ENCODE data around the gene SCGB3A1.

Gene SCGB3A1

DNA sequence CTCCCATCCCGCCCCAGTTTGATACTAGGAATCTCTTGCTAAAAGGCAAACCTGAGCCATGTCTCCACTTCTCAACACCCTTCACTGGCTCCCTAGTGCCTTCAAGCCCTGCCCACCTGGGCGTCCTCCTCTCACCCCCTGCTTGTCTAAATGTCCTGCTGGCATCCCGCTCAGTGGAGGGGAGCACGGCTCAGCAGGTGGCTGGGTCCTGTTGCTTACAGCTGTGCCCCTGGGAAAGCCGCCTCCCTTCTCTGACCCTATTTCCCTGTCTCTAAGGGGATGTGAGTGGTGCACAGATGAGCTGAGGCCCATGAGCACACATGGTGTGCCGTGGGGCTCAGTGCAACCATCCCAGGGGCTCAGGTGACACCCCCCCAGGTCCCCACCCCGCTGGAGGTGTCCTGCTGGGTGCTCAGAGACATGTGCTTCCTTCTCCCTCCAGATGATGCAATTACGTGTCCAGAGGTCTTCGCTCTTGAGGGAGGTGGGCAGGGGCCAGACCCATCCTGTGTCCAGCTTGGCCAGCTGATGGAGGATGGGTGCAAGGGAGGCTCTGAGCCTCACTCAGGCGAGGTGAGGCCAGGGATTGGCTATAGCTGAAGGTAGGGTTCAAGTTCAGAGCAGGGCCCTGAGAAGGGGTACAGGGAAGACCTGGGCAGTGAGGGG lies 34.0 kb upstream of the SCGB3A1 start:
- no peak for DNase-seq

DNA sequence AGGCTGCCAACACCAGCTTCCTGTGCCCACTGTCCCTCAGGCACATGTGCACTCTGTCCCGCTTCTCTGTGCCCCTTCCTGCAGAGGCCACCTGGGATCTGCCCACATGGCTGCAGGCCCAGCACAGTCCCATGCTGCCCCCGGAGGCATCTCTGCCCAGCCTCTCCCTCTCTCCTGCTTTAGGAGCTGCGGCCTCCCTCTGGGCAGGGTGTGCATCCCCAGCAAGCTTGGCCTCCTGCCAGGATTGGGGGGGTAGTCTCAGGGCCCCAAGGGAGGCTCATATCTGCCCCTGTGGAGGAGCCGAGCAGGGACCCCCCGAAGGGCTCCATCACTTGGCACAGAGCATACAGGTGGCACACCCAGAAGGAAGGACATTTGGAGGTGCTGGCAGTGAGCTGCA lies 33.3 kb upstream of the SCGB3A1 start:
- no peak for DNase-seq

DNA sequence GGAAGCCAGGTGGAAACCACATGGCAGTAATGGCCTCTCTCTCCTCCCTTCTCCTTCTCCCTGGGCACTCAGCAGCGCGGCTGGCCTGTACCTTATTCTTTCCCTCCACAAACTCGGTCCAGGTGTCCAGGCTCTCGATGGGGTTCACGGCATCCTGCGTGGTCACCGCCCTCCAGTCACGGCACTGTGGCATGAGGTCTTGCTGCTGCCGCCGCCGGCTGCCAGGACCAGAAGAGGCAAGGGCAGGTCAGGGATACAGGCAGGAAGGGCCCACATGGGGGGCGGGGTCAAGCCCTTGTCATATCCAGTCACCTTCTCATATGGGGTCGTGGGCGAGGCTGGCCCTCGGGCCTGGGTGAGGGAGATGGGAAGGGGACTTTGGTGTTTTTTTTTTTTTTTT lies 32.5 kb upstream of the SCGB3A1 start:
- no peak for DNase-seq

DNA sequence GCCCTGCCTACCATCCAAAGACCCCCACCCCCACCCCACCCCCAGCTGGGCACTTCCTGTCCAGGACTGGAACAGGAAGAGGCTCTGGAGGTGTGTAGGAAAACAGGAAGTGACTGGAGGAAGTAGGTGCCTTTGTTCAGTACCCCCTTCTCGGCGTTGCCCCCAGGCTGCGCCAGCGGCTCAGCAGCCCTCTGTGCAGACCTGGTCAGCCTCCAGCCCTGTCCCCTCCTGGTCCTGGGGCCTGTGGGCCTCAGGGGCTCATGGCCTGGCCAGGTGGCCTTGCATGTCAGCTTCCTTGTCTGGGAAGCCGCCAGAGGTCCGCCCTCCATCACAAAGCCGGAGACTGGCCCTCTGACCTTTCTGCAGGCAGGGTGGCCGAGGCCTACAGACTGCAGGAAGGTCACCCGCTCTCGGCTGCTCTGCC lies 32.1 kb upstream of the SCGB3A1 start:
- no peak for DNase-seq

DNA sequence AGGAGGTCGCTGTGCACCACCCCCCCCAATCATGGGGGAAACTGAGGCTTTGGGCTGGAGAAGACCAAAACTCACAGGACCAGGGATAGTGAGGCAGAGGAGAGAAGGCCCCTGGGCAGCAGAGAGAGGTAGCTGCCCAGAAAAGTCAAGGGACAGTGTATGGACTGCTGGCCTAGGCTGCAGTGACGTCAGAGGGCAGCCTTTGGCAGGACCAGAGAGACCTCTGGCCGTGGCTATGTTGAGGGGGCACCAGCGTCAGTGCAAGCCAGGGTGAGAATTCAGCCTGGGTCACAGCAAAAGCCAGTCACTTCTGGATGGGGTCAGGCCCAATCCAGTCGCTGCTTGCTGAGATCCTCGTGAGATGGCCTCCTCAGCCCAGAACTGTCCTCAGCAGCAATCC lies 31.6 kb upstream of the SCGB3A1 start:
- no peak for DNase-seq

DNA sequence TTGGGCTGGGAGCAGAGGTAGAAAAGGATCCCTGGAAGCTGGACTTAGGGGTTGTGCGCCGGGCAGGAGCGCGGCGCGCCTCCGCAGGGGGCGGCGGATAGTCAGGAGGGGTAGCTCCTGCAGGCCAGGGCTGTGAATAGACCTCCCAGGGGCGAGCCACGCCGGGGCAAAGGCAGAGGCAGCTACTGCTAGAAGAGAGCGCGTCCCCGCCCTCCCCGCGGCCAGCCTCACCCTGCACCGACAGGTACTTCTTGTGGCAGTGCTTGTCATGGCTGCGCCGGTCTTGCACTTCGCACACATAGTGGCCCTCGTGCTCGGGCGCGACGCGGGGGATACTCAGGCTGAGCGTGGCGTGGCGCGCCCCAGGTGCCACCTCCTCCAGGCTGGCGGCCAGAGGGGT lies 30.0 kb upstream of the SCGB3A1 start:
- DNase-seq, result no peak

DNA sequence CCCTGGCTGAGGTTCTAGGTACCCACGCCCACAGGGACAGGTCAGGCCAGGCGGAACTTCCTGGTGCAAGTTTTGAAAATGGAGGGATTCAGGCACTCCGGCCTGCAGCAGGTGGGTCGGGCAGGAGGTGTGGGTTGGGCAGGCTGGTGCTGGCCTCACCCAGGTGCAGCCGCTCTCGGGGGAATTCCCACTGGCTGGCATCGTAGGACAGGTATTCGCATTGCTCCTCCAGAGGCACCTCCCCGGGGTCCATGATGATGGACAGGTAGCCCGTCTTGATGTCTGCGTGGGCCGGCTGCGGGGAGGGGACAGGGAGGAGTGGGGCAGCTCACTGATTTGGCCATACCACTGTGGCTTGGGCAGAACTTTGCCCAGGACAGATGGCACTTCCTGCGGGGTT lies 28.7 kb upstream of the SCGB3A1 start:
- no peak for DNase-seq

DNA sequence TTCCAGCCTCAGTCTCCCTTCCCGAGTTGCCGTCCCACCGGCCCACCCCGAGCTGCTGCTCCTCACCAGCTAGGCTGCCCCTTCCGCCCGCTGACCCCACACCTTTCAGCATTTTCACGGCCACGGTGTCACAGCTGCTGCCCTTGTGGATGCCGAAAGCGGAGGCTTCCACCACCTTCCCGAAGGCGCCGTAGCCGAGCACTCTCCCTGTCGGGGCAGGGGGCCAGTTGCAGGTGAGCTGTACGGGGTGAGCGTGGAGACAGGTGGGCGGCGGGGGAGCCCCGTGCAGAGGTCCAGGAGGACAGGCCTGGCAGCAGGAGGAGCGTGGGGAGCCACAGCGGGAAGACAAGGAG lies 28.2 kb upstream of the SCGB3A1 start:
- DNase-seq, result no peak

DNA sequence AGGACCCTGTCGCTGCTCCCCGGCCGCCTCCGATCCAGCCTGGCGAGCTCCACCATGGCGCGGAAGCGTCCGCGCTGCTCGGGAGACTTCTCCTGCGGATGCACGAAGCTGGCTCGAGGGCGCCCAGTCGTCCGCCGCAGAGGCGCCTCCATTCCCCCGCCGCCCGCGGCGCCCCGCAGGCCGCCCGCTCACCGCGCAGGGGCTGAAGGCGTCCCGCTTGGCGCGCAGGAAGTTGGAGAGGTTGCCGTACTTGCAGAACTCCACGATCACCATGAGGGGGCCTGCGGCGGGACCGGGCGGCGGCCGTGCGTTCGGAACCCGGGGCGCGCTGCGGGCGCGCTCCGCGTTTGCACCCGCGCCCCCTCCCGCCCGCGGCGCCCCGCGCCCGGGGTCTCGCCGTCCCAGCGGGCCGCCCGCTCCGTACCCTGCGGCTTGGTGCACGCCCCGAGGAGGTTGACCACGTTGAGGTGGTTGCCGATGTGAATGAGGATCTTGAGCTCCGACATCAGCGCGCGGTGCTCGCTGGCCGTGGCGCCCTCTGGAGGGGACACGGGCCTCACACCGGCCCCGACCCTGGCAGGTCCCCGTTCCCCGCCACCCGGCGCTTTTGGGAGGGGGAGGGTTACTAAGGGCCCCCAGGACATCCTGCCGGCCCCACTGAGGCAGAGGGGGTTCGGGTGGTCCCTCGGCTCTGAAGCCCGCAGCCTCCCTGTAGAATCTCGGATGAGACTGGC lies 27.7 kb upstream of the SCGB3A1 start:
- no peak for DNase-seq

DNA sequence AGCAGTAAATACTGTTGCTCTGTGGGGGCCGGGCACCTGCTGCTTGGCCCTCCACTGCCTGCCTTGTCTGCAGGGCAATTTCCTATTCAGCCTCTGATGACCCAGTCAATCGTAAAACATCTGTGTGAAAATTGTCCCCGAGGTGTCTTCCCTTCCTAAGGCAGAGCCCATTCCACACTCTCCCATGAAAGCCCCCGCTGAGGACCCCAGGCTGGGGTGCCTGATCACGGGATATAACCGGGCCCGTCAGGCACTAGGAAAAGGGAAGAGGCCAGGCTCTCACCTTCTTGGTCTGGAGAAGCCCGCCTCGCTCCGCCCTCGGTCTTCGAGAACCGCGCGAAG lies 27.2 kb upstream of the SCGB3A1 start:
- no peak for DNase-seq

DNA sequence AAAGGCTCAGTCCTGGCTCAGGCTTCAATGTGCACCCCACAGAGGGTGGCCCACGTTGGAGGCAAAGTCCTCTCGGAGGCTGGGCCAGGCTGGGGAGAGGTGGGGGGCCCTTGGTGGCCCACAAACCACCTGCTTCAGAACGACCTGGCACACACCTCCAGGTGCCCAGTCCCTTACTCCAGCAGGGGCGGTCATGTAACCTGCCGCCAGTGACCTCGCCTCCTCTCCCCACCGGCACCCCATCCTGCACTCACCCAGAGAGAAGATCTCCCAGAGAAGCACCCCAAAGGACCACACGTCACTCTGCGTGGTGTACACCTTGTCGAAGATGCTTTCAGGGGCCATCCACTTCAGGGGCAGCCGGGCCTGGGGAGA lies 22.5 kb upstream of the SCGB3A1 start:
- no peak for DNase-seq

DNA sequence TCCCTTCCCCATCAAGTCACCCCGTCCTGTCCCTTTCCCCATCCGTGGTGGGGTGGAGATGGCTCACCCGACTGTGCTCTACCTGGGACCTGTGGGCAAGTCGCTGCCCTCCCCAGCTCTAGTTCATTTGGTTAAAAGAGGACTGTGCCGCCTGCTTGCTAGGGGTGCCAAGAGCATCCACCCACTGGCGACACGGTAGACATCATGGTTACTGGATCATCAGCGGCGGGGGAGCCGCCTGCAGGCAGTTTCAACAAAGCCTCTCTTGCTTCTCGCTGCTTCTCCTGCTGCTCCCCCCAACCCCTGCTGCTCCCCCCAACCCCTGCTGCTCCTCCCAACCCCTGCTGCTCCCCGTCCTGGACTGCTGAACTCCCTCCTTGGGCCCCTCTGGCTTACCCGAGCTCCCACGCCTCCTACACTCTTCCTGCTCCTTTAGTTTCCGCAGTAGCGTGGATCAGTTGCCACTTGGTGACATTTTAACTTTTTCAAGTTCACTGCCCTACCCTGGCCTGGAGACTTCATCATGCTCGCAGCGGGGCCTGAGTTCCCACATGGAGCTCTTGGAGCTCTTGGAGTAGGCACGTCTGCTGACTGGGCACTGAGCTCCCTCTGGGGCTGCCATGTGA lies 22.0 kb upstream of the SCGB3A1 start:
- no peak for DNase-seq

DNA sequence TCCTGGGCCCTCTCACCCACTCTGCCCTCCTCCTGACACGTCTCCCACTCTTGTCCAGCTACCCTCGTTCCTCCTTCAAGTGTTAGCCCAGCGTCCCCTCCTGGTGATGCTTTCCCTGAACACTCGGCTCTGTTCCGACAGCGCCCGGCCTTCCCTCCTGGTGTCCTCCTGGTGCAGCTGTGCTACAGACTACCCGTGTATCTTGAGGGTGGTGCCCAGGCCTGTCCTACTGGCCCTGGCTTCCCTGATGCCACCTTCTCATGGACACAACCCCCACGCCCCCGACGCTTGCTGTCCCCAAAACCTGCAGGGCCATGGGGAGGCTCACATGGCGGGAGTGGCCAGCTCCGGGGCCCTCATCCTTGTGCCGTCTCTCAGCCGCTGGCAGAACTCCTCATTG lies 21.4 kb upstream of the SCGB3A1 start:
- no peak for DNase-seq

DNA sequence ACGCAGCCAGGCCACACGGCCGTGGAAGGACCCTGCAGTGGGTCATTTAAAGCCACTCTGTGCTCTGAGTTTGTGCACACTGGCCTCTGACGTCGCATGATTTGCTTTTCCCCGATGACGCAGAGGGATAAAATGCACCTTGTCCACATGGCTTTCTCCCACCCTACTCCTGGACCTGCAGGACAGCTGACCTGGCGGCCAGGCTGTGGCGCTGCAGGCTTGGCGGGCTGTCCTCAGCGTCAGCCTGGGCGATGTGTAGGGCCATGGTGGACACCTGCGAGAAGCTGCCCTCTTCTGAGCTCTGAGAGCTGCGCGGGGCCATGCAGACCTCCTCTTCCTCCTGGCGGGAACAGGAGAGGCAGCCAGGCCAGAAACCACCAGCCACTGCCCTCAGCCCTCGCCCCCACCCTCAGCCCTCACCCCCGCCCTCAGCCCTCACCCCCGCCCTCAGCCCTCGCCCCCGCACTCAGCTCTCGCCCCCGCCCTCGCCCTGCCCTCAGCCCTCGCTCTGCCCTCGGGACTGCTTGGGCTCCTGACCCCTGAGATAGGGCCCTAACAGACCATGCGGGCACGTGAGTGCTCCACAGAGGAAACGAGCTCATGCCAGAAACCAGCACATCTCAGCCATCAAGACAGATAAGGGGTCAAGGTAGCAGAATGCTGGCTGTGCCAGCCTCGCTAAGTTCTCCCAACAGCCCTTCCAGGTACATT lies 20.0 kb upstream of the SCGB3A1 start:
- DNase-seq, result no peak

DNA sequence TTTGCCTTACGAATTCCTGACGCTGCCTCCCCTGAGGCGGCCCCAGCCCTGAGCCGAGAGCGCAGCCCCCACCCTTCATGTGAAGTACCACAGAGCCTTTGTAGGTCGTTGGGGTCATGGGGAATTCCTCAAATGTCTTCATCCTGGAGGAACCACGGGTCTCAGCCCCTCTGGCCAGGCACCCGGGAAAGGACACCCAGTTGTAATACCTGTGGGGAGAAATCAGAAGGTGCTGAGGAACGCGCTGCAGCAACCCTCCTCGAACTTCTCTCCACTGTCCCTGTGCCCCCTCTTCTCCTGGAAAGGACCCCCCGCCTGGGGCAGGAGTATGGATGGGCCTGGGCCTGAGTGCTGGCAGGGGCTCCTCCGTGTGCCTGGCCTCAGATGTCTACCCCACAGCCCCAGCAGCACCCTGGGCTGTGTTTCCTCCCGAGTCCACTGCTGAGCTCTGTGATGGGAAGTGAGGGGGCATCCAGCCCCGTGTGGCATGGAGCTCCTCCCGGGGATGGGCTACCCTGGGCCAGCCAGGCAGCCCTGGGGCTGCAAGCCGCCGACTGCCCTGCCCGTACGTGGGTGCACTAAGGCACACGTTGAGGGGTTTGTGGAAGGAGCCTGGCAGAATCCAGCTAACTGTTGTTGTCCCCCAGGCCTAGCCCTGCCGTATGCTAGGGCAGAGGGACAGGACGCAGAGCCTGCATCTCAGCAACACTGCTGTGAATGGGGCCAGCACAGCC lies 18.7 kb upstream of the SCGB3A1 start:
- no peak for DNase-seq

DNA sequence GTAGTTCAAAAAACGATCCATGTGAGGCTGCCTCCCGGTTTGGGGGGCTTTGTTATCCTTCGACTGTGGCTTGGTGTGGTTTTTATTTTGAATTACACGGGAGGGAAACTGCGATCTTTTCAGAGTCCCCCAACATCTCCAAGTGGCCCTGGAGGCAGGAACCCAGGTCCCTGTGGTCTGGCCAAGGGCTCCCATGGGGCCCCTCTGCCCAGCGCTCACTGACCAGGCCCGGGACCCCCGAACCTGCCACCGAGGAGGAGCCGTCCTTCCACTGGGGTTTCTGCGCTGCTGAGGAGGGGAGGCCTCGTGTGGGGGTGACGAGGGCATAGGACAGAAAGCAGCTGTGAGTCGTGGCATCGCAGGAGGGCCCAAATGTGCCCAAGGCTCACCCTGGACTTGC lies 18.1 kb upstream of the SCGB3A1 start:
- DNase-seq, result no peak

DNA sequence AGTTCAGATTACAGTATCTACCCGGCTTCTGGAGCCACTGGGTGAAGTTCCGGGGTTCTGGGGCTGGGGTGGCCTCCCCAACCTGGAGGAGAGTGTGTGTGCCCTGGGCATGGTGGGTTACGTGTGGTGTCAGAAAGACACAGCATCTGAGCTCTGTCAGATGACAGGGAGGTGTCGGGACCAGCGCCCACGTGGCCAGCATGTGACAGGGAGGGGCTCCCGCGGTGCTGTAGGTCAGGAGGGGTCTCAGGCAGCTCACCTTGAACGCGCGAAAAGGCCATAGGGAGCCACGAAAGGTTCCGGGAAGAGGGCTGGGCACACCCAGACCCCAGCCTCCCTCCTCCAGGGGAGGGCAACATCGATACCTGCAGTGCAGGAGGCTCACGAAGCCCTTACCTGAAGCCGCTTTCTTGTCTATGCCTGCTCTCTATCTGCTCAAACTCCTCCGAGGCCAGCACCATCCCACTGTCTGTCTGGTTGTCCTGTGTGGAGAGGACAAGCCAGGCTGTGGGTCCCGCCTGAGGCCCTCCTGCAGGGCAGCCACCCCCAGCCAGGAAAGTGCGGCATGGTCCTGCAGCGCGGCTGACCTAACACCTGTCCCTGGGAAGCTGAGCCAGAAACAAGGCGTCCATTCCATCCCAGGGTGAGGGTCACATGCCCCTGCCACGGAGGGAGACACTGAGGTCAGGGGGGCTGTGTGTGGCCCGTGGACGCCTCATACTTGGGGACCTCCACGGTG lies 17.4 kb upstream of the SCGB3A1 start:
- DNase-seq, result no peak

DNA sequence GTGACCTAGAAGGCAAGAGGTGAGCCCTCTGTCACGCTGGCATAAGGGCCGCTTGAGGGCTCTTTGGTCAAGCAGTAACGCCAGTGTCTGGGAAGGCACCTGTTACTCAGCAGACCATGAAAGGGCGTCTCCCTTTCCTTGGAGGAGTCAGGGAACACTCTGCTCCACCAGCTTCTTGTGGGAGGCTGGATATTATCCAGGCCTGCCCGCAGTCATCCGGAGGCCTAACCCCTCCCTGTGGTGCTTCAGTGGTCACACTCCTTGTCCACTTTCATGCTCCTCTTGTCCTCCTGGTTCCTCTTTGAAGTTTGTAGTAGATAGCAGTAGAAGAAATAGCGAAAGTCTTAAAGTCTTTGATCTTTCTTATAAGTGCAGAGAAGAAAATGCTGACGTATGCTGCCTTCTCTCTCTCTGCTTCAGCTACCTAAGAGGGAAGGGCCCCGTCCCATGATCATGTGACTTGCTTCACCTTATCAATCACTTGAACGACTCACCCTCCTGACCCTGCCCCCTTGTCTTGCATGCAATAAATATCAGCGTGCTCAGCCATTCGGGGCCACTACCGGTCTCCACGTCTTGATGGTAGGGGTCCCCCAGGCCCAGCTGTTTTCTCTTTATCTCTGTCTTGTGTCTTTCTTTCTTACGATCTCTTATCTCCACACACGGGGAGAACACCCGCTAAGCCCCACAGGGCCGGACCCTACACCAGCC lies 16.7 kb upstream of the SCGB3A1 start:
- no peak for DNase-seq

DNA sequence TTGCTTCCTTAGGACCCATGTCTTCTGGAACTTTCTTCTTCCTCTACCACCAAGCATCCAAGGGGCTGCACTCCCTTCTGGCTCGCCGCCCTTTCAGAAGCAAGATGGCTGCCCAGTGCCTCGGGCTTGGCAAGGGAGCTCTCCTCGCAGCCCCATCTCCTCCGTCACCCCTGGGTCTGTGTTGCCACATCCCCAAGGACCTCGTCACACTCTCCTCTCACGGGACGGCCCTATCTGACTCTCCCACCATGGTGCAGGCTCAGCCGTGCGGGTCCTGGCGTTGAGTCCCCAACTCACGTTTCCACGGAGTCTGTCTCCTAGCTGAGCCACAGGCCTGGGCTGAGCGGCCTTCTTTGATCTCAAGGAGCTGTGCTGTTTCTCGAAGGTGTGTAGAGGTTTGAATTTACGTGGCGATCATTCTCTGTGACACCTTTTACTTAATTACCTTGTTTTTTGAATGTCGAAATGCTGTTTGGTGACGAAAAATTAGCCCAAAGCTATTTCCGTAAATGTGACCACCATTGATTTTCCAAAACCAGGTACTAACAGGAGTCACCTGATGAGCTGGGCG lies 15.0 kb upstream of the SCGB3A1 start:
- no peak for DNase-seq

DNA sequence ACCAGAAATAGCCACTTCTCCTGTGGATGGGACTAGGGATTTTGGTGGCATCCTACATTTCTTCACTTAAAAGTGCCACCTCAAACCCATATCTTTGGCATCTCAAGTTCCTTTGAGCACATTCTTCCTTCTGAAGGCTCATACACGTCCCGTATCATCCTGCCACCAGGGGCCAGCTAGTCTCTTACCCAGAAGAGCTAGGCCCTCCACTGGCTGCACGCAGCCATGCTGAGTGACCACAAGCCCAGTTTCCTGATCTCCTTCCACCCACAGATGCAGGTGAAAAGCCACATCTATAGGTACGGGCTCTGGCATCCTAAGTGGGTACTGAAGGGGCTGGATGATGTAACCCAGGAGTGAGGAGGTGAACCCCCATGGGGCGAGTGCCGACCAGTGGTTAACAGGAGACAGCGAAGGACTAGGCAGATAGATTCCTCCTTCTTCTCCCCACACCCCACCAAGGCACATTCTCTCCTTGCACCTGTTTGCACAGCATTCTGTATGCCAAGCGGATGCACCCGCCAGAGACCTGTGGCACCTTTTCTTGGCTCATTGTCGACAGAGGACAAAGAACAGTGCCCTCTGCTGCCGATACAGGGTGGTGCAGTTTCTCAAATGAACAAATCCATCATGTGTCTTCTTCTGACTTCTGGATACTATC lies 14.4 kb upstream of the SCGB3A1 start:
- DNase-seq, result peak; percentile 20

DNA sequence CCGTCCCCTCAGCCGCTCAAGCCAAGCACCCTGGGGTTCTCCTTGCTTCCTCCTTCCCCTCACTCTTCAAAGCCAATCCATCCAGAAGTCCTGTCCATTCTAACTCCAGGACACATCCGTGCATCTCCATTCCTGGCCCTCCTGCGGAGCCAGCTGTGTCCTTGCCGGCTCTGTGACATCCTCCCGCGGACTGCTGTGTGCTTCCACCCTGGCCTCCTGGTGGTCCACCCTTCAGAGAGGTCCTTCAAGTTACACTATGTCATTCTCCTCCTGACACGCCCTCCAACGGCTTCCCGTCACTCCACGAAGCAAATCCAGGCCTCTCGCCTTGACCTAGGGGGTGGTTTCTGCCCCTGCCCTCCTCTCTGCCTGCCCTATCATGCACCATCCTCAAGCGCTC lies 13.0 kb upstream of the SCGB3A1 start:
- DNase-seq, result no peak

All from activated effector memory CD4-positive, alpha-beta T cell treated with Interleukin-2 at 50 U/mL for 16 hours (primary cell).